OCI-LY3 (cell line): Measurements from ENCODE around the gene TSPAN9.

Source experiments
- H2AFZ ChIP-seq: fragments of 200-600, 300-600 bp; shearing (Covaris generic); 2 replicates; pipeline ENCODE4 v1.6.0; 2014; ENCODE audit warnings: antibody characterized with exemption, low read depth, low read length
- H3K27ac ChIP-seq: fragments of 200-600, 300-600 bp; sonication (generic); 2 replicates; pipeline ENCODE4 v1.5.1; 2014; ENCODE audit warnings: mild to moderate bottlenecking, low read length, moderate library complexity, mixed read lengths
- H3K27me3 ChIP-seq: fragments of 200-600, 300-600 bp; sonication (generic); 2 replicates; pipeline ENCODE4 v1.6.1; 2014; ENCODE audit warnings: low read depth, low read length, mixed read lengths
- H3K36me3 ChIP-seq: fragments of 200-600, 300-600 bp; sonication (generic); replicated peaks from 2 replicates; pipeline ENCODE3; 2014; ENCODE audit warnings: low read depth, low read length, mixed read lengths
- H3K4me1 ChIP-seq: fragments of 300-600, 200-600 bp; sonication (generic); 2 replicates; pipeline ENCODE4 v1.6.1; 2014; ENCODE audit warnings: low read length, mixed read lengths
- H3K4me2 ChIP-seq: fragments of 200-600, 300-600 bp; sonication (generic); 2 replicates; pipeline ENCODE4 v1.6.1; 2014; ENCODE audit warnings: low read length, mixed read lengths
- H3K4me3 ChIP-seq: fragments of 300-600, 200-600 bp; sonication (generic); 2 replicates; pipeline ENCODE4 v1.5.1; 2014; ENCODE audit warnings: antibody characterized with exemption, mild to moderate bottlenecking, low read length, moderate library complexity
- H3K79me2 ChIP-seq: fragments of 300-600, 200-600 bp; shearing (Covaris generic); 2 replicates; pipeline ENCODE4 v1.6.1; 2014; ENCODE audit warnings: mild to moderate bottlenecking, low read length, mixed read lengths
- H3K9ac ChIP-seq: fragments of 300-600, 200-600 bp; shearing (Covaris generic); 2 replicates; pipeline ENCODE4 v1.6.0; 2014; ENCODE audit warnings: mild to moderate bottlenecking, low read length, moderate library complexity
- H3K9me3 ChIP-seq: fragments of 200-600, 300-600 bp; shearing (Covaris generic); 2 replicates; pipeline ENCODE4 v1.6.1; 2014; ENCODE audit warnings: low read length, mixed read lengths; ENCODE audit not compliant: insufficient read depth
- H4K20me1 ChIP-seq: fragments of 200-600, 300-600 bp; sonication (generic); 2 replicates; pipeline ENCODE4 v1.6.1; 2016; ENCODE audit warnings: low read length, mixed read lengths; ENCODE audit not compliant: insufficient read depth
- EZH2phosphoT487 ChIP-seq: fragments of 200-600 bp; shearing (Covaris generic); IDR thresholded peaks from 2 replicates; pipeline ENCODE4 v1.6.1; 2018; ENCODE audit warnings: antibody characterized with exemption, mixed run types, low read depth
- TF ChIP-seq, protein P1 (sequence below): fragments of 200-600, 300-600 bp; sonication (generic); IDR thresholded peaks from 2 replicates; pipeline ENCODE4 v1.5.1; 2014; ENCODE audit warnings: antibody characterized with exemption, low read length, low read depth

TSPAN9 gene

DNA sequence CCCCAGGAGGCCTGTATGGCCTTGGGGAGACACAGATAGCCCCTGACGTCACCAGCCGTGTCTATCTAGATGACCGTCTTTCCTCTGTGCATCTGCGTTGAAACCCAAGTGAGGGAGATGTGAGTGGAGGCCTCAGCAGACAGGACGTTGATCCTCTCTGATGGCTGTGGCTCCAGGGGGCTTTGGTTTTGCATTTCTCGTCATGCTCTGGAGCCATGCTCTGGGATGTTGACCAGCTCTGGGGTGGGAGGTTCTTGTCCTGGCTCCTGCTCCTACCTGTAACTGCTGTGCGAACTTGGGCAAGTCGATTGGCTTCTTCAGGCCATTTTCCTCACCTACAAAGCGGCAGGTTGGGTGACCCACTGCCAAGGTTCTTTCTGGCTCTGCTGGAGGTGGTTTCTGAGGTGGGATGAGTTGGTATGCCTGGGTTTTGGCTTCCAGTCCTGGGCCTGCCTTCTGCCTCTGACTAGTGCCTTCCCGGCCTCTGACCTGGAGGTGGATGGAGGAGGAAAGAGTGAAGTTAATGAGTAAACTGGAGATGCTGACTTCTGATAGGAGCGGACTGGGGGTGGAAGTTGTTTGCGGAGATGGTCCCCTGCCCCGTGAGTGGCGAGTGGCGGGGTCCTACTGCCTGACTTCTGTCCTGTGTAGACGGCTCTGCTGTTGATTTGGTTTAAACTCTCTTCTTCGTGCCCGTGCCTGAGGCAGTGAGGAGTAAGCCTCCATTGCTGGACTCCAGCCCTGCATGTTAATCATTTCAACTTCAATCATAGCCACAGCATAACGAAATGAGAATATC, 8.4 kb downstream of the TSPAN9 start:
- Histone ChIP-seq H3K4me2 (no peak overlapping the region), H3K36me3 (no peaks in the 10 kb centered on the region), H3K79me2 (no peaks in the 10 kb centered on the region), H4K20me1 (no peaks in the 10 kb centered on the region), H3K27me3 (no peaks in the 10 kb centered on the region), H3K4me1 (no peaks in the 10 kb centered on the region), H3K27ac (no peak overlapping the region), H3K4me3 (no peak overlapping the region), H3K9ac (no peak overlapping the region), H3K9me3 (no peaks in the 10 kb centered on the region), H2AFZ (no peak overlapping the region)
- no peak for TF ChIP-seq EZH2phosphoT487
- TF ChIP-seq, protein P1, sequence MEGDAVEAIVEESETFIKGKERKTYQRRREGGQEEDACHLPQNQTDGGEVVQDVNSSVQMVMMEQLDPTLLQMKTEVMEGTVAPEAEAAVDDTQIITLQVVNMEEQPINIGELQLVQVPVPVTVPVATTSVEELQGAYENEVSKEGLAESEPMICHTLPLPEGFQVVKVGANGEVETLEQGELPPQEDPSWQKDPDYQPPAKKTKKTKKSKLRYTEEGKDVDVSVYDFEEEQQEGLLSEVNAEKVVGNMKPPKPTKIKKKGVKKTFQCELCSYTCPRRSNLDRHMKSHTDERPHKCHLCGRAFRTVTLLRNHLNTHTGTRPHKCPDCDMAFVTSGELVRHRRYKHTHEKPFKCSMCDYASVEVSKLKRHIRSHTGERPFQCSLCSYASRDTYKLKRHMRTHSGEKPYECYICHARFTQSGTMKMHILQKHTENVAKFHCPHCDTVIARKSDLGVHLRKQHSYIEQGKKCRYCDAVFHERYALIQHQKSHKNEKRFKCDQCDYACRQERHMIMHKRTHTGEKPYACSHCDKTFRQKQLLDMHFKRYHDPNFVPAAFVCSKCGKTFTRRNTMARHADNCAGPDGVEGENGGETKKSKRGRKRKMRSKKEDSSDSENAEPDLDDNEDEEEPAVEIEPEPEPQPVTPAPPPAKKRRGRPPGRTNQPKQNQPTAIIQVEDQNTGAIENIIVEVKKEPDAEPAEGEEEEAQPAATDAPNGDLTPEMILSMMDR: no peak

DNA sequence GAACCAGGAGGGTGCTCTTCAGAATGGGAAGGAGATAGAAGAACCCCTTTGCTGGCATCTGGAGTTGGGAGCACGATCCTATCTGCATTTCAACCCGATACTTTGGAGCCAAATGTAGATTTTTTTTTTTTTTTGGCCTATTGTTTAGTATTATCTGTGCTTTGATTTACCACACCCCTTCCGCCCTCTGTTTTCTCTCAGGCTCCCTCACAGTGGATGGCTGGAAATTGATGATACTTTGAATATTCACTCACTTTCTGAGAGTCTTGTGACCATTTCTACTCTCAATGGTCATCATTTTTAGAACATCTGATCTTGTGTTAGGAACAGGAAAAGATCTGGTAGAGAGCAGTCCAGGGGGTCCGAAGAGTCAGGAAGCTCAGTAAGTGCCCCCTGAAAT, 9.0 kb downstream of the TSPAN9 start:
- Histone ChIP-seq H3K9ac (no peak overlapping the region), H3K27ac (no peak overlapping the region)
- TF ChIP-seq, protein P1: no peak
- TF ChIP-seq EZH2phosphoT487: no peak

DNA sequence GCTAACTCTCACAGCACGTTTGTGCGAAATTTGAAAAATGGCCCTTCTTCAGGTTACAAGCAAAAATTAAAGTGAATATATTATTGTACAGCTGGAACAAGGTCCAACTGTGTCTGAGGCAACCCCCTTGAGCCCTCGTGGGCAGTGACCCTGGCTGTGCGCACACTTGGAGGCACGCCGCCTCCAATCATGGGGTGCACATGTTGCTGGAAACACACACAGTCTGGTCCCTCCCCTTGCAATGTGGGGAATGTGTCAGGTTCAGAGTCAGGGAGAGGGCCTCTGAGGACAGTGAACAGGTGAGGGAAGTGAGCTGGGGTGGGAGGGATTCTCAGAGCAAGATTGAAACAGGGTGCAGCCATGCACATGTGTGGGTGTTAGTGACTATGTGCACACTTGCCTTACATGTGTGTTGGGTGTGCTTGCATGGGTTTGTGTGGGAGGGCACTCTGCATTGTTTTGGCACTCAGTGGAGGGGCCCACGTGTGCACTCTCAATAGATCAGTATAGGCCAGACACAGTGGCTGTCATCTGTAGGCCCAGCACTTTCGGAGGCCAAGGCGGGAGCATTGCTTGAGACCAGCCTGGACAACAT, 9.6 kb downstream of the TSPAN9 start:
- no peak overlapping the region for H2AFZ ChIP-seq
- H3K36me3 ChIP-seq: no peaks in the 10 kb centered on the region
- H3K79me2 ChIP-seq: no peaks in the 10 kb centered on the region
- no peaks in the 10 kb centered on the region for H4K20me1 ChIP-seq
- H3K4me2 ChIP-seq: no peak overlapping the region
- H3K4me1 ChIP-seq: no peaks in the 10 kb centered on the region
- no peaks in the 10 kb centered on the region for H3K9me3 ChIP-seq
- H3K27me3 ChIP-seq: no peaks in the 10 kb centered on the region
- no peak overlapping the region for H3K27ac ChIP-seq
- no peak for TF ChIP-seq EZH2phosphoT487
- TF ChIP-seq, protein P1: no peak
- H3K4me3 ChIP-seq: no peak overlapping the region
- no peak overlapping the region for H3K9ac ChIP-seq

More for the DNA sequence above, 9.0 kb downstream of the TSPAN9 start:
- Histone ChIP-seq H3K4me3 (no peak overlapping the region), H3K27me3 (no peaks in the 10 kb centered on the region), H4K20me1 (no peaks in the 10 kb centered on the region), H3K36me3 (no peaks in the 10 kb centered on the region), H3K4me2 (no peak overlapping the region), H3K79me2 (no peaks in the 10 kb centered on the region), H3K4me1 (no peaks in the 10 kb centered on the region), H2AFZ (no peak overlapping the region), H3K9me3 (no peaks in the 10 kb centered on the region)

DNA sequence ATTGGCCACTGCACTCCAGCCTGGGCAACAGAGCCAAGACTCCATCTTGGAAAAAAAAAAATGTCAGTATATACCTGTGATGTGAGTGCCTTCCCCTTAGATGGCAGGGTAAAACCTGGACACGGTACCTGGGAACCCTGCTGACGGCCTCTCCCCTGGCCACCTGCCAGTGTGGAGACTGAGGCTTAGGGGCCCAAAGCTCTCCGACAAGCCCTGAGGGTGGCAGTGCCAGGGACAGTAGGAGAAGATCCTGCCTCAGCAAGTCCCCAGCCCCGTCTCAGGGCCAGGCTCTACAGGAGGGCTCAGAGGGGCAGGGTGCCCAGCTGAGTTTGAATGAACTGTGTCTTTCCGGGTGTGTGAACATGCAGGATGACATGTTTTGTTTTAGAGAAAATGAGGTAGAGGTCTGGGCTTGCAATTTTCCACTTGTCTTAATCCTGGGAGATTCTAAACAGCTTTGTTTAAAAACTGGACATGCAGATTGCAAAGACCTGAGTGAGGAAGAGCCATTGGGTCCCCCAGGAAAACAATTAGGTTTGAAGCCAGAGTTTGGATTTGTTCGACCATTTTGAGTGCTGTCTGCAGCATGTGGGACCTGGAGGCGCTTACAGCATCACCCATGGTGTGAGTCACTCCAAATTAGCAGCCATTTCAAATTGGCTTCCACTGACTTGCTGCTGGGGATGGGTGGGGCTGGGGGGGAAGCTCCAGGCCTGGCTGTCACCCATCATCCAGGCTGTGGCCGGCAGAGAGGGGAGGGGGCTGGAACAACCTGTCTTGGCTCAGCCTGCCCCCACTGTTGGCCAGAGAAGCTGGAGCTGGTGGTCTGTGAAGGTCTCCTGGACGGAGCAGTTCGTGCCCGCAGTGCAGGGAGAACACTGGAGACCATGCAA, 10.8 kb downstream of the TSPAN9 start:
- H3K27me3 ChIP-seq: no peaks in the 10 kb centered on the region
- no peak overlapping the region for H3K4me2 ChIP-seq
- no peak for TF ChIP-seq EZH2phosphoT487
- TF ChIP-seq, protein P1: no peak
- H3K36me3 ChIP-seq: no peaks in the 10 kb centered on the region
- no peak overlapping the region for H3K4me3 ChIP-seq
- H3K79me2 ChIP-seq: no peaks in the 10 kb centered on the region
- no peaks in the 10 kb centered on the region for H3K9me3 ChIP-seq
- H2AFZ ChIP-seq: no peak overlapping the region
- H3K27ac ChIP-seq: no peak overlapping the region
- H4K20me1 ChIP-seq: no peaks in the 10 kb centered on the region
- no peaks in the 10 kb centered on the region for H3K4me1 ChIP-seq
- no peak overlapping the region for H3K9ac ChIP-seq
